H9 (cell line): ENCODE results near the gene CDH22. TPM values are rescaled to one million over a fixed set of nuclear protein-coding genes. Genes with fewer than 3 reads are reported as not detected.

Experiments used
- DNase-seq: peaks from one replicate; pipeline ENCODE4 v3.0.0-alpha.2; 2017
- H2AFZ ChIP-seq: one replicate; pipeline ENCODE4 v1.6.1; 2013; ENCODE audit warnings: mild to moderate bottlenecking, low read length, control low read depth, moderate library complexity
- H2AK5ac ChIP-seq: 2 replicates; pipeline ENCODE4 v1.6.1; 2013; ENCODE audit warnings: low read length, control low read depth, mixed read lengths; ENCODE audit not compliant: insufficient read length
- H2BK120ac ChIP-seq: one replicate; pipeline ENCODE4 v1.6.1; 2013; ENCODE audit warnings: low read depth, mild to moderate bottlenecking, low read length, control low read depth, inconsistent platforms; ENCODE audit not compliant: poor library complexity, severe bottlenecking
- H2BK12ac ChIP-seq: 2 replicates; pipeline ENCODE4 v1.6.1; 2013; ENCODE audit warnings: low read length, control low read depth, mixed read lengths, low read depth; ENCODE audit not compliant: insufficient read length
- H2BK15ac ChIP-seq: 2 replicates; pipeline ENCODE4 v1.6.1; 2013; ENCODE audit warnings: low read depth, low read length, control low read depth
- H2BK20ac ChIP-seq: one replicate; pipeline ENCODE4 v1.6.1; 2013; ENCODE audit warnings: low read depth, mild to moderate bottlenecking, low read length, control low read depth, inconsistent platforms; ENCODE audit not compliant: poor library complexity, severe bottlenecking
- H2BK5ac ChIP-seq: 2 replicates; pipeline ENCODE4 v1.6.1; 2013; ENCODE audit warnings: low read length, control low read depth, mixed read lengths; ENCODE audit not compliant: insufficient read length
- H3K14ac ChIP-seq: 2 replicates; pipeline ENCODE4 v1.6.1; 2013; ENCODE audit warnings: low read length, control low read depth; ENCODE audit not compliant: insufficient read depth
- H3K18ac ChIP-seq: 2 replicates; pipeline ENCODE4 v1.6.1; 2013; ENCODE audit warnings: low read depth, mild to moderate bottlenecking, mixed read lengths, low read length, control low read depth; ENCODE audit not compliant: insufficient read length
- H3K23ac ChIP-seq: 2 replicates; pipeline ENCODE4 v1.6.1; 2013; ENCODE audit warnings: low read length, control low read depth, mixed read lengths, low read depth; ENCODE audit not compliant: insufficient read length
- H3K23me2 ChIP-seq: 2 replicates; pipeline ENCODE4 v1.6.1; 2013; ENCODE audit warnings: low read depth, mild to moderate bottlenecking, mixed read lengths, low read length, control low read depth; ENCODE audit not compliant: insufficient read length, poor library complexity, severe bottlenecking
- H3K27ac ChIP-seq: 2 replicates; pipeline ENCODE4 v1.5.1; 2013; ENCODE audit warnings: low read length, control low read depth, mixed read lengths, low read depth; ENCODE audit not compliant: insufficient read length
- H3K27me3 ChIP-seq: 2 replicates; pipeline ENCODE4 v1.6.1; 2013; ENCODE audit warnings: low read length, control low read depth, inconsistent platforms; ENCODE audit not compliant: insufficient read depth
- H3K4ac ChIP-seq: 2 replicates; pipeline ENCODE4 v1.6.1; 2013; ENCODE audit warnings: low read depth, mild to moderate bottlenecking, control low read depth, inconsistent platforms, low read length, moderate library complexity
- H3K4me1 ChIP-seq: 2 replicates; pipeline ENCODE4 v1.6.1; 2013; ENCODE audit warnings: low read length, control low read depth, inconsistent platforms; ENCODE audit not compliant: insufficient read depth
- H3K4me2 ChIP-seq: 2 replicates; pipeline ENCODE4 v1.6.1; 2013; ENCODE audit warnings: low read length, control low read depth, mixed read lengths; ENCODE audit not compliant: insufficient read length, insufficient read depth
- H3K56ac ChIP-seq: 2 replicates; pipeline ENCODE4 v1.6.1; 2013; ENCODE audit warnings: low read depth, mild to moderate bottlenecking, mixed read lengths, low read length, control low read depth; ENCODE audit not compliant: insufficient read length
- H3K79me1 ChIP-seq: 2 replicates; pipeline ENCODE4 v1.6.1; 2013; ENCODE audit warnings: low read depth, mild to moderate bottlenecking, moderate library complexity, low read length, control low read depth, inconsistent platforms; ENCODE audit not compliant: insufficient read depth, poor library complexity, severe bottlenecking
- H3K79me2 ChIP-seq: 2 replicates; pipeline ENCODE4 v1.6.1; 2013; ENCODE audit warnings: low read length, control low read depth, inconsistent platforms; ENCODE audit not compliant: insufficient read depth
- H3K9ac ChIP-seq: 2 replicates; pipeline ENCODE4 v1.6.1; 2013; ENCODE audit warnings: low read length, control low read depth, mixed read lengths; ENCODE audit not compliant: insufficient read length; ENCODE audit errors: extremely low read depth
- H3K9me3 ChIP-seq: one replicate; pipeline ENCODE4 v1.6.1; 2013; ENCODE audit warnings: low read depth, low read length, inconsistent platforms; ENCODE audit not compliant: control insufficient read depth
- H3T11ph ChIP-seq: one replicate; pipeline ENCODE4 v1.6.1; 2013; ENCODE audit warnings: mild to moderate bottlenecking, low read length, control low read depth, inconsistent platforms
- H4K20me1 ChIP-seq: one replicate; pipeline ENCODE4 v1.6.1; 2013; ENCODE audit not compliant: control insufficient read depth, insufficient read length, insufficient read depth
- H4K5ac ChIP-seq: 2 replicates; pipeline ENCODE4 v1.6.1; 2013; ENCODE audit warnings: low read depth, mild to moderate bottlenecking, mixed read lengths, low read length, control low read depth; ENCODE audit not compliant: insufficient read length
- H4K8ac ChIP-seq: replicated peaks from 2 replicates; pipeline ENCODE4 v1.6.1; 2013; ENCODE audit warnings: low read length, control low read depth, mixed read lengths, low read depth; ENCODE audit not compliant: insufficient read length
- H4K91ac ChIP-seq: 2 replicates; pipeline ENCODE4 v1.6.1; 2013; ENCODE audit warnings: low read depth, mild to moderate bottlenecking, moderate library complexity, mixed read lengths, low read length, control low read depth; ENCODE audit not compliant: insufficient read length
- H3K27ac Mint-ChIP-seq, 3 experiments: 2 replicates in 2 of 3; 3 replicates in 1 of 3; pipeline ENCODE4 v1.8.0; 2020 to 2021; ENCODE audit warnings: mixed read lengths in 3 of 3, mild to moderate bottlenecking in 1 of 3, moderate library complexity in 1 of 3
- H3K27me3 Mint-ChIP-seq: 2 replicates; pipeline ENCODE4 v1.8.0; 2021; ENCODE audit warnings: low read depth, mild to moderate bottlenecking, moderate library complexity, mixed read lengths
- H3K36me3 Mint-ChIP-seq, 3 experiments: 2 replicates in 2 of 3; 3 replicates in 1 of 3; pipeline ENCODE4 v1.8.0; 2020 to 2021; ENCODE audit warnings: low read depth in 3 of 3, mixed read lengths in 3 of 3; ENCODE audit not compliant: insufficient read depth in 1 of 3
- H3K4me1 Mint-ChIP-seq, 2 experiments: 2 replicates each; pipeline ENCODE4 v1.8.0; 2020; ENCODE audit warnings: mixed read lengths in 2 of 2
- H3K4me3 Mint-ChIP-seq, 2 experiments: 2 replicates in 1 of 2; 3 replicates in 1 of 2; pipeline ENCODE4 v1.8.0; 2020 to 2021; ENCODE audit warnings: mild to moderate bottlenecking in 2 of 2, mixed read lengths in 2 of 2, moderate library complexity in 1 of 2
- H3K9me3 Mint-ChIP-seq, 2 experiments: 2 replicates in 1 of 2; 3 replicates in 1 of 2; pipeline ENCODE4 v1.8.0; 2020; ENCODE audit warnings: mild to moderate bottlenecking in 2 of 2, mixed read lengths in 2 of 2, moderate library complexity in 1 of 2
- WGBS: extraction: QIAGEN DNeasy Blood & Tissue Kit; methylation state at CpG from one replicate; pipeline ENCODE4 v1.1.7; 2013; ENCODE audit warnings: missing lambda C conversion rate, low lambda C conversion rate, mixed read lengths; ENCODE audit not compliant: insufficient read length; ENCODE audit errors: extremely low coverage; 5-methylcytosine and 5-hydroxymethylcytosine counted together
- total RNA-seq: library from RNA; stranded (reverse); gene quantifications from 2 replicates; pipeline ENCODE4 v1.2.1, GENCODE V29; 2021
- TF ChIP-seq, protein P1 (sequence below): fragments of 200-600 bp; sonication (generic); conservative IDR thresholded peaks from 3 replicates; pipeline ENCODE4 v1.8.0; 2021; ENCODE audit warnings: antibody characterized with exemption, mild to moderate bottlenecking

Gene CDH22
- total RNA-seq, 1 experiment from 2014 or later, result not detected

- peaks cover 22 to 46% of the 10 kb centered on the region in 2 experiments for H3K4me1 Mint-ChIP-seq
- no peak overlapping the region for H3K27ac ChIP-seq
- no peak overlapping the region for H3K23ac ChIP-seq
- no peak overlapping the region for H3K14ac ChIP-seq
- no peak overlapping the region for H3K9ac ChIP-seq
- no peak for DNase-seq
- H2AK5ac ChIP-seq, result no peak overlapping the region
- TF ChIP-seq, protein P1, sequence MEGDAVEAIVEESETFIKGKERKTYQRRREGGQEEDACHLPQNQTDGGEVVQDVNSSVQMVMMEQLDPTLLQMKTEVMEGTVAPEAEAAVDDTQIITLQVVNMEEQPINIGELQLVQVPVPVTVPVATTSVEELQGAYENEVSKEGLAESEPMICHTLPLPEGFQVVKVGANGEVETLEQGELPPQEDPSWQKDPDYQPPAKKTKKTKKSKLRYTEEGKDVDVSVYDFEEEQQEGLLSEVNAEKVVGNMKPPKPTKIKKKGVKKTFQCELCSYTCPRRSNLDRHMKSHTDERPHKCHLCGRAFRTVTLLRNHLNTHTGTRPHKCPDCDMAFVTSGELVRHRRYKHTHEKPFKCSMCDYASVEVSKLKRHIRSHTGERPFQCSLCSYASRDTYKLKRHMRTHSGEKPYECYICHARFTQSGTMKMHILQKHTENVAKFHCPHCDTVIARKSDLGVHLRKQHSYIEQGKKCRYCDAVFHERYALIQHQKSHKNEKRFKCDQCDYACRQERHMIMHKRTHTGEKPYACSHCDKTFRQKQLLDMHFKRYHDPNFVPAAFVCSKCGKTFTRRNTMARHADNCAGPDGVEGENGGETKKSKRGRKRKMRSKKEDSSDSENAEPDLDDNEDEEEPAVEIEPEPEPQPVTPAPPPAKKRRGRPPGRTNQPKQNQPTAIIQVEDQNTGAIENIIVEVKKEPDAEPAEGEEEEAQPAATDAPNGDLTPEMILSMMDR, result no peak
- no peaks in the 10 kb centered on the region for H3K79me1 ChIP-seq
- H3K56ac ChIP-seq, result no peak overlapping the region
- no peak overlapping the region for H4K8ac ChIP-seq
- H3K4me3 Mint-ChIP-seq, result no peak overlapping the region
- H3K4me1 ChIP-seq, result peaks cover 10% of the 10 kb centered on the region
- no peaks in the 10 kb centered on the region for H4K20me1 ChIP-seq
- no peak overlapping the region for H3K4me2 ChIP-seq
- H2BK15ac ChIP-seq, result no peak overlapping the region
- H3K9me3 ChIP-seq, result no peaks in the 10 kb centered on the region
- H2BK20ac ChIP-seq, result no peak overlapping the region
- no CpG with 5 or more reads among the region's 3 CpGs for WGBS
- H3K18ac ChIP-seq, result no peak overlapping the region
- H3K27me3 Mint-ChIP-seq, result peaks cover 18% of the 10 kb centered on the region
- H2BK120ac ChIP-seq, result no peak overlapping the region
- no peaks in the 10 kb centered on the region for H3K36me3 Mint-ChIP-seq
- H3K27me3 ChIP-seq, result no peaks in the 10 kb centered on the region; the same call in 1 of the 2 replicates
- H2AFZ ChIP-seq, result no peak overlapping the region
- H2BK12ac ChIP-seq, result no peak overlapping the region
- H4K91ac ChIP-seq, result no peak overlapping the region
- H3K4ac ChIP-seq, result no peak overlapping the region
- no peak overlapping the region for H2BK5ac ChIP-seq
- H3T11ph ChIP-seq, result no peak overlapping the region
- no peaks in the 10 kb centered on the region for H3K23me2 ChIP-seq
- no peaks in the 10 kb centered on the region for H3K79me2 ChIP-seq
- H4K5ac ChIP-seq, result no peak overlapping the region
- H3K27ac Mint-ChIP-seq, result no peak overlapping the region
- H3K9me3 Mint-ChIP-seq, result no peaks in the 10 kb centered on the region
These were observed 104.8 kb downstream of the CDH22 start for GRCh38 chr20:46203510-46203837.
